PC-9 (cell line): ENCODE results near the gene POLA1.

Experiments
- EZH2 ChIP-seq: fragments of 200-600 bp; sonication (generic); IDR thresholded peaks from 2 replicates; pipeline ENCODE4 v1.8.0; 2017; ENCODE audit warnings: antibody characterized with exemption, low read depth
- TF ChIP-seq, protein P1 (sequence below): fragments of 200-600 bp; sonication (generic); conservative IDR thresholded peaks from 2 replicates; pipeline ENCODE4 v1.6.1; 2017; ENCODE audit warnings: mixed run types, antibody characterized with exemption, mild to moderate bottlenecking, moderate library complexity

DNA sequence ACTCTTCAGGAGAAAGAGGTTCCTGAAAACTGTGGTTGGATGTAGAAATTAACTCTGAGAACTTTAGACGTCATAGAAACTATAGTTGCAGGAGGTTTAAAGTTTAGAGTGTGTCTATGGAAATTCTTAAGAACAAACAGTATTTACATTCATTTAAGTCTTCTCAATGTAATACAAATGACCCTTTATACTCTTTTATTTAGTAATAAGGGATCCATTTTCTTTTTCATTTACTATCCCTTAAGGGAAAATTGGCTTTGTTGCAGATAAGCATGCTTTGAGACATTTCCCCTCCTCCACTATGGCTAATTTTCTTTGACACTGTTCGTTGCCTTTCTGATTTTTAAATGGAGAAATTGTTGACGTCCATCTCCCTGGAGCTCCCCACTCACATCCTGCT is 96.4 kb downstream of the POLA1 start:
- TF ChIP-seq, protein P1, sequence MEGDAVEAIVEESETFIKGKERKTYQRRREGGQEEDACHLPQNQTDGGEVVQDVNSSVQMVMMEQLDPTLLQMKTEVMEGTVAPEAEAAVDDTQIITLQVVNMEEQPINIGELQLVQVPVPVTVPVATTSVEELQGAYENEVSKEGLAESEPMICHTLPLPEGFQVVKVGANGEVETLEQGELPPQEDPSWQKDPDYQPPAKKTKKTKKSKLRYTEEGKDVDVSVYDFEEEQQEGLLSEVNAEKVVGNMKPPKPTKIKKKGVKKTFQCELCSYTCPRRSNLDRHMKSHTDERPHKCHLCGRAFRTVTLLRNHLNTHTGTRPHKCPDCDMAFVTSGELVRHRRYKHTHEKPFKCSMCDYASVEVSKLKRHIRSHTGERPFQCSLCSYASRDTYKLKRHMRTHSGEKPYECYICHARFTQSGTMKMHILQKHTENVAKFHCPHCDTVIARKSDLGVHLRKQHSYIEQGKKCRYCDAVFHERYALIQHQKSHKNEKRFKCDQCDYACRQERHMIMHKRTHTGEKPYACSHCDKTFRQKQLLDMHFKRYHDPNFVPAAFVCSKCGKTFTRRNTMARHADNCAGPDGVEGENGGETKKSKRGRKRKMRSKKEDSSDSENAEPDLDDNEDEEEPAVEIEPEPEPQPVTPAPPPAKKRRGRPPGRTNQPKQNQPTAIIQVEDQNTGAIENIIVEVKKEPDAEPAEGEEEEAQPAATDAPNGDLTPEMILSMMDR, result no peak
- TF ChIP-seq EZH2, result no peak
